ENCODE measurements around the gene TIPRL. TPM values are rescaled to one million over a fixed set of nuclear protein-coding genes. Genes with fewer than 3 reads are reported as not detected.

TIPRL gene
- polyA plus RNA-seq, 1 experiment = 17.2 TPM

DNA sequence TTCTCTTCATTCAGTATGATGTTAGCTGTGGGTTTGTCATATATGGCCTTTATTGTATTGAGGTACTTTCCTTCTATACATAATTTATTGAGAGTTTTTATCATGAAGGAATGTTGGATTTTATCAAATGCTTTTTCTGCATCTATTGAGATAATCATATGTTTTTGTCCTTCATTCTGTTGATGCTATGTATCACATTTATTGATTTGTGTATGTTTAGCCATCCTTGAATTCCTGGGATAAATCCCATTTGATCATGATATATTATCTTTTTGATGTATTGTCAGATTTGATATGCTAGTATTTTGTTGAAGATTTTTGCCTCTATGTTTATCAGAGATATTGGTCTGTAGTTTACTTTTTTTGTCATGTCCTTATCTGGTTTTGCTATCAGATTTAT lies 21.1 kb upstream of the TIPRL start:
- Histone ChIP-seq H3K36me3 (ENCODE audit: control insufficient read depth, insufficient read depth, low read length) (no peaks in the 10 kb centered on the region), H3K27me3 (ENCODE audit: control insufficient read depth, insufficient read depth, low read length) (no peaks in the 10 kb centered on the region), H3K4me3 (ENCODE audit: low read depth, low read length) (no peak overlapping the region)
- POLR2A ChIA-PET = no interaction called here
- TF ChIP-seq, protein P1, sequence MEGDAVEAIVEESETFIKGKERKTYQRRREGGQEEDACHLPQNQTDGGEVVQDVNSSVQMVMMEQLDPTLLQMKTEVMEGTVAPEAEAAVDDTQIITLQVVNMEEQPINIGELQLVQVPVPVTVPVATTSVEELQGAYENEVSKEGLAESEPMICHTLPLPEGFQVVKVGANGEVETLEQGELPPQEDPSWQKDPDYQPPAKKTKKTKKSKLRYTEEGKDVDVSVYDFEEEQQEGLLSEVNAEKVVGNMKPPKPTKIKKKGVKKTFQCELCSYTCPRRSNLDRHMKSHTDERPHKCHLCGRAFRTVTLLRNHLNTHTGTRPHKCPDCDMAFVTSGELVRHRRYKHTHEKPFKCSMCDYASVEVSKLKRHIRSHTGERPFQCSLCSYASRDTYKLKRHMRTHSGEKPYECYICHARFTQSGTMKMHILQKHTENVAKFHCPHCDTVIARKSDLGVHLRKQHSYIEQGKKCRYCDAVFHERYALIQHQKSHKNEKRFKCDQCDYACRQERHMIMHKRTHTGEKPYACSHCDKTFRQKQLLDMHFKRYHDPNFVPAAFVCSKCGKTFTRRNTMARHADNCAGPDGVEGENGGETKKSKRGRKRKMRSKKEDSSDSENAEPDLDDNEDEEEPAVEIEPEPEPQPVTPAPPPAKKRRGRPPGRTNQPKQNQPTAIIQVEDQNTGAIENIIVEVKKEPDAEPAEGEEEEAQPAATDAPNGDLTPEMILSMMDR (IDR thresholded peaks at IDR 0.05; ENCODE audit: insufficient read depth, low read depth, low read length) = no peak
- no peak for DNase-seq (ENCODE audit: low read depth)
- CTCF ChIA-PET = interaction anchor here (1.5 kb wide), 1 partner anchor 12 kb away, joined by 6 read pairs; no protein-coding TSS in a partner anchor

DNA sequence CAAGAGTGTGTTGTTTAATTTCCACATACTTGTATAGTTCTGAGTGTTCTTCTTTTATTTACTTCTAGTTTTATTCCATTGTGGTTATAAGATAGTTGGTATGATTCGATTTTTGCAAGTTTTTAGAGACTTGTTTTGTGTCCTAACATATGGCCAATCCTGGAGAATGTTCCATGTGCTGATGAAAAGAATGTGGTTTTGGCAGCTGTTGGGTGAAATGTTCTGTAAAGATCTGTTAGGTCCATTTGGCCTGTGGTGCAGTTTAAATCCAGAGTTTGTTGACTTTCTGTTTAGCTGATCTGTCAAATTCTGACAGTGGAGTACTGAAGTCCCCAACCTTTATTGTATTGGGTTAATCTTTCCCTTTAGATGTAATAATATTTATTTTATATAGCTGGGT lies 19.5 kb upstream of the TIPRL start:
- ChIA-PET CTCF (interaction anchor here (1.2 to 1.3 kb wide), 2 partner anchors 13 to 14 kb away, joined by 3 to 5 read pairs; no protein-coding TSS in a partner anchor), POLR2A (no interaction called here)
- Histone ChIP-seq H3K4me3 (ENCODE audit: low read depth, low read length) (no peak overlapping the region), H3K36me3 (ENCODE audit: control insufficient read depth, insufficient read depth, low read length) (no peaks in the 10 kb centered on the region), H3K27me3 (ENCODE audit: control insufficient read depth, insufficient read depth, low read length) (no peaks in the 10 kb centered on the region)
- TF ChIP-seq, protein P1 (IDR thresholded peaks at IDR 0.05; ENCODE audit: insufficient read depth, low read depth, low read length) = no peak
- no peak for DNase-seq (ENCODE audit: low read depth)

DNA sequence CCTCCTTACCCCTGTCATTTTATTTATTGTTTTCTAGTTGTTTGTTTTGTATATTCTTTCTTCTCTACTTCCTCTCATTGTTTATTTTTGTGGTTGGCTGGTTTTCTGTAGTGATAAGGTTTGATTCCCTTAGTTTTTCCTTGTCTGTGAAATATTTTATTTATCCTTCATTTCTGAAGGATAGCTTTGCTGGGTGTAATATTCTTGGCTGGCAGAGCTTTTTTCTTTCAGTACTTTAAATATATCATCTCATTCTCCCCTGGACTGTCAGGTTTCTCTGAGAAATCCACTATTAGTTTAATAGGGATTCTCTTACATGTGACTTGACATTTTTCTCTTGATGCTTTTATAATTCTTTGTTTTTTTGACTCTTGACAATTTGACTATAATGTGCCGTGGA lies 18.8 kb upstream of the TIPRL start:
- POLR2A ChIA-PET = no interaction called here
- Histone ChIP-seq H3K4me3 (ENCODE audit: low read depth, low read length) (no peak overlapping the region), H3K27me3 (ENCODE audit: control insufficient read depth, insufficient read depth, low read length) (no peaks in the 10 kb centered on the region), H3K36me3 (ENCODE audit: control insufficient read depth, insufficient read depth, low read length) (no peaks in the 10 kb centered on the region)
- TF ChIP-seq, protein P1 (IDR thresholded peaks at IDR 0.05; ENCODE audit: insufficient read depth, low read depth, low read length) = no peak
- no peak for DNase-seq (ENCODE audit: low read depth)
- CTCF ChIA-PET = interaction anchor here (0.7 to 1.6 kb wide), 6 partner anchors 9 to 472 kb away, joined by 3 to 5 read pairs (median 4); no protein-coding TSS in a partner anchor

DNA sequence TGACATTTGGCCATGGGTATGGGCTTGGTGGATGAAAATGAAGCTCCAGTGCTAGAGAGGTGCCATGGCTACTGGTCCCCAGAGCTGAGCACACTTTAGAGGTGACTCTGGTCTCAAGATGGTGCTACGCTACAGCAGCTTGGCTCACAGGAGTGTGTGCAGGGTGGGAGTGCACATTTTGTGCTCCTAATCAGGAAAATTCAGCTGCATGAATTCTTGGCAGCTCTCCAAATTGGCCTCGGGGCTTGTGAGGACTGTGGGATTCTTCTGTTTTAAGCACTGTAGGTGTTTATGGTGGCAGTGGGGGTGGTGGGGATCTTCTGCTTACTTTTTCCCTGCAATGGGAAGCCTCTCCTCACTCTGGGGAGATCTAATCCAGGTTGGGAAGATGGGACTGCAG lies 17.3 kb upstream of the TIPRL start:
- TF ChIP-seq, protein P1 (IDR thresholded peaks at IDR 0.05; ENCODE audit: insufficient read depth, low read depth, low read length) = no peak
- Histone ChIP-seq H3K36me3 (ENCODE audit: control insufficient read depth, insufficient read depth, low read length) (no peaks in the 10 kb centered on the region), H3K27me3 (ENCODE audit: control insufficient read depth, insufficient read depth, low read length) (no peaks in the 10 kb centered on the region), H3K4me3 (ENCODE audit: low read depth, low read length) (no peak overlapping the region)
- CTCF ChIA-PET = interaction anchor here (0.6 to 1.7 kb wide), 4 partner anchors 10 to 121 kb away, joined by 3 to 4 read pairs (median 4); no protein-coding TSS in a partner anchor
- POLR2A ChIA-PET = interaction anchor here (0.8 kb wide), 1 partner anchor 504 kb away, joined by 4 read pairs; no protein-coding TSS in a partner anchor
- DNase-seq (ENCODE audit: low read depth) = no peak

DNA sequence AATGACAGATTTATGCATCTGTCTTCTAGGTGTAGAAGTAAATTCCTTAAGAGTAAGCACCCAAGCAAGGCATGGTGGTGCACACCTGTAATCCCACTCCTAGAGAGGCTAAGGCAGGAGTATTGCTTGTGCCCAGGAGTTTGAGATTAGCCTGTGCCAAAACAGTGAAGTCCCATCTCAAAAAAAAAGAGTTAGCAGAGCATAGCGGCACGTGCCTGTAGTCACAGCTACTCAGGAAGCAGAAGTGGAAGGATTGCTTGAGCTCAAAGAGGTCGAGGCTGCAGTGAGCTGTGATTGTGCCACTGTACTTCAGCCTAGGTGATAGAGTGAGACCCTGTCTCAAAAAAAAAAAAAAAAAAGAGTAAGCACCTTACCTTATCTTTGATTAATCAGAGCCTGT lies 15.1 kb upstream of the TIPRL start:
- POLR2A ChIA-PET = no interaction called here
- Histone ChIP-seq H3K36me3 (ENCODE audit: control insufficient read depth, insufficient read depth, low read length) (no peaks in the 10 kb centered on the region), H3K4me3 (ENCODE audit: low read depth, low read length) (no peak overlapping the region), H3K27me3 (ENCODE audit: control insufficient read depth, insufficient read depth, low read length) (no peaks in the 10 kb centered on the region)
- CTCF ChIA-PET = interaction anchor here (1.0 to 2.0 kb wide), 2 partner anchors 17 to 18 kb away, joined by 3 to 7 read pairs; no protein-coding TSS in a partner anchor
- TF ChIP-seq, protein P1 (IDR thresholded peaks at IDR 0.05; ENCODE audit: insufficient read depth, low read depth, low read length) = no peak
- no peak for DNase-seq (ENCODE audit: low read depth)
